HepG2 (cell line): Measurements from ENCODE around the gene SLC25A25. TPM values are rescaled to one million over a fixed set of nuclear protein-coding genes. Genes with fewer than 3 reads are reported as not detected.

Experiments
- CBX1 ChIP-seq: IDR thresholded peaks from one replicate; pipeline ENCODE4 v1.6.1; 2016; ENCODE audit warnings: antibody characterized with exemption, low read depth
- CBX2 ChIP-seq, 2 experiments: fragments of 200-600 bp in 1 of 2; sonication (generic); formaldehyde crosslinking in 1 of 2; IDR thresholded peaks; 2 replicates each; pipeline versions ENCODE4 v1.7.0 to v1.8.1; 2018 to 2022; ENCODE audit warnings: low read depth in 2 of 2, low read length in 1 of 2, mild to moderate bottlenecking in 1 of 2, missing genetic modification reagents in 1 of 2
- DMTF1 ChIP-seq: sonication (generic); formaldehyde crosslinking; IDR thresholded peaks from 2 replicates; pipeline ENCODE4 v1.4.0; 2020; ENCODE audit warnings: mild to moderate bottlenecking, missing genetic modification reagents
- FOXM1 ChIP-seq: sonication (generic); formaldehyde crosslinking; IDR thresholded peaks from 2 replicates; pipeline ENCODE4 v1.5.0; 2020; ENCODE audit warnings: missing genetic modification reagents
- HNRNPUL1 ChIP-seq: fragments of 200-400 bp; formaldehyde crosslinking; IDR thresholded peaks from 2 replicates; pipeline ENCODE4 v1.6.1; 2017; ENCODE audit warnings: low read depth, mild to moderate bottlenecking, low read length, moderate library complexity
- MEF2D ChIP-seq: sonication (generic); formaldehyde crosslinking; IDR thresholded peaks from 2 replicates; pipeline ENCODE4 v1.5.1; 2020; ENCODE audit warnings: mild to moderate bottlenecking, missing genetic modification reagents
- MLLT10 ChIP-seq: sonication (generic); formaldehyde crosslinking; IDR thresholded peaks from 2 replicates; pipeline ENCODE4 v1.4.0; 2020; ENCODE audit warnings: missing genetic modification reagents
- NPAS2 ChIP-seq: sonication (generic); formaldehyde crosslinking; IDR thresholded peaks from 2 replicates; pipeline ENCODE4 v1.8.0; 2022; ENCODE audit warnings: mild to moderate bottlenecking, missing genetic modification reagents, borderline replicate concordance
- SALL1 ChIP-seq: sonication (generic); formaldehyde crosslinking; IDR thresholded peaks from 2 replicates; pipeline ENCODE4 v1.8.0; 2022; ENCODE audit warnings: mild to moderate bottlenecking, missing genetic modification reagents
- SKIL ChIP-seq: sonication (generic); formaldehyde crosslinking; IDR thresholded peaks from 2 replicates; pipeline ENCODE4 v1.8.0; 2022; ENCODE audit warnings: missing genetic modification reagents, mild to moderate bottlenecking, moderate library complexity, borderline replicate concordance
- ZBTB10 ChIP-seq: sonication (generic); formaldehyde crosslinking; IDR thresholded peaks from 2 replicates; pipeline ENCODE4 v1.4.0; 2020; ENCODE audit warnings: missing genetic modification reagents, borderline replicate concordance
- ZC3H4 ChIP-seq: sonication (generic); formaldehyde crosslinking; IDR thresholded peaks from 2 replicates; pipeline ENCODE4 v1.4.0; 2020; ENCODE audit warnings: missing genetic modification reagents, borderline replicate concordance
- ZNF124 ChIP-seq: sonication (generic); formaldehyde crosslinking; IDR thresholded peaks from 2 replicates; pipeline ENCODE4 v1.4.0; 2020; ENCODE audit warnings: missing genetic modification reagents
- ZNF138 ChIP-seq: sonication (generic); formaldehyde crosslinking; IDR thresholded peaks from 2 replicates; pipeline ENCODE4 v1.5.0; 2020; ENCODE audit warnings: mild to moderate bottlenecking, low read depth, missing genetic modification reagents
- ZNF180 ChIP-seq: sonication (generic); formaldehyde crosslinking; IDR thresholded peaks from 2 replicates; pipeline ENCODE4 v1.4.0; 2020; ENCODE audit warnings: low read depth, missing genetic modification reagents, borderline replicate concordance
- ZNF382 ChIP-seq: sonication (generic); formaldehyde crosslinking; IDR thresholded peaks from 2 replicates; pipeline ENCODE4 v1.5.0; 2020; ENCODE audit warnings: missing genetic modification reagents, mild to moderate bottlenecking, borderline replicate concordance
- ZNF709 ChIP-seq: sonication (generic); formaldehyde crosslinking; IDR thresholded peaks from 2 replicates; pipeline ENCODE4 v1.5.0; 2020; ENCODE audit warnings: mild to moderate bottlenecking, missing genetic modification reagents
- ZNF772 ChIP-seq: sonication (generic); formaldehyde crosslinking; IDR thresholded peaks from 2 replicates; pipeline ENCODE4 v1.5.0; 2020; ENCODE audit warnings: mild to moderate bottlenecking, missing genetic modification reagents
- ZNF788 ChIP-seq: sonication (generic); formaldehyde crosslinking; IDR thresholded peaks from 2 replicates; pipeline ENCODE4 v1.5.0; 2020; ENCODE audit warnings: mild to moderate bottlenecking, missing genetic modification reagents, borderline replicate concordance
- ZSCAN22 ChIP-seq: sonication (generic); formaldehyde crosslinking; IDR thresholded peaks from 2 replicates; pipeline ENCODE4 v1.4.0; 2020; ENCODE audit warnings: mild to moderate bottlenecking, missing genetic modification reagents
- polyA plus RNA-seq, 8 experiments: library from polyadenylated mRNA; depleted of rRNA in 3 of 8; stranded (reverse) in 7 of 8; unstranded in 1 of 8; fragments of >200 nt; fragmentation: Illumina TruSeq in 4 of 8; extraction: Trizol in 4 of 8; gene quantifications; 2 replicates each; pipeline versions ENCODE4 v1.2.1 to v1.2.3, GENCODE V29; 2011 to 2016; ENCODE audit warnings: low read depth in 4 of 8, missing spikeins in 1 of 8, mixed read lengths in 1 of 8; ENCODE audit not compliant: insufficient read depth in 1 of 8
- total RNA-seq, 5 experiments: library from RNA; depleted of rRNA; stranded (reverse); fragments of >200 nt; fragmentation: Illumina TruSeq; extraction: Trizol; gene quantifications; 2 replicates each; pipeline ENCODE4 v1.2.3, GENCODE V29; 2016; ENCODE audit warnings: low read depth in 1 of 5
- TF ChIP-seq, protein P1 (sequence below): sonication (generic); formaldehyde crosslinking; IDR thresholded peaks from 2 replicates; pipeline ENCODE4 v1.5.1; 2020; ENCODE audit warnings: missing genetic modification reagents, mild to moderate bottlenecking, borderline replicate concordance

The SLC25A25 gene
- total and polyA plus RNA-seq, 2 of the 13 experiments (the other 11 are each of a cell fraction or from before 2014, with no cell fraction given) = 10.5 to 24.8 TPM

DNA sequence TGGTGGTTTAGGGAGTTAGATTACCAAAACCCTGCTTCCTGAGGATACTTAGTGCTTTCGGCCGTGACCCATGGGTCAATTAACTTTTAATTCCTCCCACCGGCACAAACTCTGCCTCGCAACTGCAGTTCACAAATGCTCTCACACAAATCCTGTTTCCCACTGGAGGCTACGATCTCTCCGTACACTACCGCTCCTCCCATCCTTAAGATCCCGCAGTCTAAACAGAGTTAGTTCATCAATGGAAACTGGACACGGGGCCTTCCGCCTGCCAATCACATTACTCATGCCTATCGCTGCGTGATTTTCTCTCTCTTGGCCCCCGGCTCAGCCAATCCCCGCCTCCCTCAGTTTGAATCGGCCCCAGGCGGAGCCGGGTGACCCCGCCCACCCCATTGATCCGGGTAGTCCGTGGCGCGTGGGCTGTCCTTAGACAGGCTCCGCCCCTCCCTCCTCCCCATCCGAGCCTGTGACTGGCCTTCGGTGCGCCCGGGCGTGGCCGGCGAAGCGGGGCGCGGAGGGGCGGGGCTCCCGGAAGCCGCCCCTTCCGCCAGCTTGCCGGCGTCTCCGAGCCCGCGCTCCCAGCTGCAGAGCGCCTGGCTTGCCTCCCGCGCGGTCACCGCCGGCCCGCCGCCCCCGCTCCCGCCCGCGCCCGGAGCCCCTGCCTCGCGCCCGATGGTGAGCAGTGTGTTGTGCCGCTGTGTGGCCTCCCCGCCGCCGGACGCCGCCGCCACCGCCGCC is at the start of gene SLC25A25 (continued):
- TF ChIP-seq MLLT10 (CRISPR knock-in tag) = no peak
- TF ChIP-seq DMTF1 (CRISPR knock-in tag) = no peak
- TF ChIP-seq ZNF180 (CRISPR knock-in tag) = no peak
- no peak for TF ChIP-seq HNRNPUL1
- TF ChIP-seq ZC3H4 (CRISPR knock-in tag) = no peak
- TF ChIP-seq, protein P1, sequence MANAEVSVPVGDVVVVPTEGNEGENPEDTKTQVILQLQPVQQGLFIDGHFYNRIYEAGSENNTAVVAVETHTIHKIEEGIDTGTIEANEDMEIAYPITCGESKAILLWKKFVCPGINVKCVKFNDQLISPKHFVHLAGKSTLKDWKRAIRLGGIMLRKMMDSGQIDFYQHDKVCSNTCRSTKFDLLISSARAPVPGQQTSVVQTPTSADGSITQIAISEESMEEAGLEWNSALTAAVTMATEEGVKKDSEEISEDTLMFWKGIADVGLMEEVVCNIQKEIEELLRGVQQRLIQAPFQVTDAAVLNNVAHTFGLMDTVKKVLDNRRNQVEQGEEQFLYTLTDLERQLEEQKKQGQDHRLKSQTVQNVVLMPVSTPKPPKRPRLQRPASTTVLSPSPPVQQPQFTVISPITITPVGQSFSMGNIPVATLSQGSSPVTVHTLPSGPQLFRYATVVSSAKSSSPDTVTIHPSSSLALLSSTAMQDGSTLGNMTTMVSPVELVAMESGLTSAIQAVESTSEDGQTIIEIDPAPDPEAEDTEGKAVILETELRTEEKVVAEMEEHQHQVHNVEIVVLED = peak; percentile 57; the same call in 1 of the 2 replicates
- no peak for TF ChIP-seq ZSCAN22 (CRISPR knock-in tag)
- TF ChIP-seq ZNF772 (CRISPR knock-in tag) = no peak
- TF ChIP-seq CBX2 (IDR thresholded peaks at IDR 0.05; ENCODE audit: low read depth, low read length) = no peak
- TF ChIP-seq CBX2 (CRISPR knock-in tag; IDR thresholded peaks at IDR 0.05; ENCODE audit: low read depth) = no peak
- TF ChIP-seq CBX1 = no peak
- no peak for TF ChIP-seq SKIL (CRISPR knock-in tag)
- TF ChIP-seq ZNF709 (CRISPR knock-in tag) = no peak
- no peak; the same call in 1 of the 2 replicates for TF ChIP-seq ZNF788 (CRISPR knock-in tag)
- no peak for TF ChIP-seq ZNF138 (CRISPR knock-in tag)
- TF ChIP-seq NPAS2 = no peak
- no peak for TF ChIP-seq ZBTB10 (CRISPR knock-in tag)
- no peak for TF ChIP-seq MEF2D (CRISPR knock-in tag)
- no peak for TF ChIP-seq ZNF124 (CRISPR knock-in tag)
- TF ChIP-seq FOXM1 (CRISPR knock-in tag) = no peak
- TF ChIP-seq ZNF382 (CRISPR knock-in tag) = no peak
- TF ChIP-seq SALL1 (CRISPR knock-in tag) = no peak; the same call in 1 of the 2 replicates
